ENCODE measurements around the gene ITPR1.

Gene ITPR1

DNA sequence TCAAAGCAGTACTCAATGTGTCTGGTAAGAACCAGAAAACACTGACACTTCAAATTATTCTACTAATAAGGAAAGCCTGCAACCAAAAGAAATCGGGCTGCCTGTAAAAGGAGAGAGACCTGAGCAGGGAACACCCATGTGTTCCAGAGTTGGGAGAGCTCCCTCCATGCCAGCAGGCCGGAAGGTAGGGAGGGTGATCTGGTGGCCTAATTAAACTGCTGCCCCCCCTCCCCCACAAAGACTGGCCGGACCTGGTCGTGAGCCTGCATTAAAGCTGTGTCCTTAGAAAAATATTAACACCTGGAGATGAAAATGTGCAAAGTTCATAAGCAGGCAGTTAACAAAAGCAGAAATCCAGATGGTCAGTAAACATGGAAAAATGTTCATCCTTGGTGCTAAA is 315.5 kb downstream of the ITPR1 start:
- no peak for DNase-seq (ENCODE audit: low read depth in 2 of 2)

- no peak for DNase-seq (ENCODE audit: low read depth in 2 of 2)
Observed at GRCh38 chr3:4809922-4810321, 316.8 kb downstream of the ITPR1 start.

- DNase-seq (ENCODE audit: low read depth in 2 of 2) = no peak
Observed at GRCh38 chr3:4812591-4812990, 319.4 kb downstream of the ITPR1 start.

GRCh38 chr3:4813909-4814304 is 320.8 kb downstream of the ITPR1 start:
- DNase-seq (ENCODE audit: low read depth in 2 of 2) = no peak

GRCh38 chr3:4814305-4814903 is 321.3 kb downstream of the ITPR1 start:
- DNase-seq (ENCODE audit: low read depth in 2 of 2) = no peak

DNA sequence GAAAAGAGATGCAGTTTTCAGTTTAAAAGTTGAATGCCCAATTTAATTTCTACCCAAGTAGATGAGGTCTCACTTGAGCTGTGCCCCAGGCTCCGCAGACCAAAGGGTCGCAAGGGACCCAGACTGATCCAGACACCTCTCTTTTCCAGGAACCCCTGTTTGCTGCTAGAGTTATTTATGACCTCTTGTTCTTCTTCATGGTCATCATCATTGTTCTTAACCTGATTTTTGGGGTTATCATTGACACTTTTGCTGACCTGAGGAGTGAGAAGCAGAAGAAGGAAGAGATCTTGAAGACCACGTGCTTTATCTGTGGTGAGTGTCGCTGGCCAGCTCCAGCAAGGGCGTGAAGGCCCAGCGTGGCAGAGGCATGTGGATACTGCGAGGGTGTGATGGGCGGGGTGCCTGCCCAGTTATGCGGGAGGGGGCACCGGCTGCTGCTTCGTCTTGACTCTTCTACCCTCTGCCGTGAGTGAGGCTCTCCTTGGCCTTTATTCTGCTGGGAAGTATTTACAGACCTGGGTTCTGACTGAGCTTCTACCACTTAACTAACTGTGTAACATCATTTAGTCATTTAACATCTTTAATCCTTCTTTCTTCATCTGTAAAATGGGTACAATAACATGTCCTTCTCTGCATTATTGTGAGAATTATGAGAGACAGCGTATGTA is 321.9 kb downstream of the ITPR1 start:
- DNase-seq (ENCODE audit: low read depth in 2 of 2) = no peak

DNA sequence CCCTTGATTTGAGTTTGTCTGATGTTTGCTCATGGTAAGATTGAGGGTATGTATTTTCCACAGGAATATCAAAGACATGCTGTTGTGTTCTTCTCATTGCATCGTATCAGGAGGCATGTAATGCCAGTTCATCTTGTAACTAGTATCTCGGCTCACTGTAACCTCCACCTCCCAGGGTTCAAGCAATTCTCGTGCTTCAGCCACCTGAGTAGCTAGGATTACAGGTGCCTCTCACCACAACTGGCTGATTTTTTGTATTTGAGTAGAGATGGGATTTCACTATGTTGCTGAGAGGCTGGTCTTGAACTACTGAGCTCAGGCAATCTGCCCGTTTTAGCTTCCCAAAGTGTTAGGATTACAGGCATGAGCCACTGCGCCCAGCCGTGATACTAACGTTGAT is 323.2 kb downstream of the ITPR1 start:
- DNase-seq (ENCODE audit: low read depth in 2 of 2) = no peak

GRCh38 chr3:4816718-4817117 is 323.6 kb downstream of the ITPR1 start:
- no peak for DNase-seq (ENCODE audit: low read depth in 2 of 2)

DNA sequence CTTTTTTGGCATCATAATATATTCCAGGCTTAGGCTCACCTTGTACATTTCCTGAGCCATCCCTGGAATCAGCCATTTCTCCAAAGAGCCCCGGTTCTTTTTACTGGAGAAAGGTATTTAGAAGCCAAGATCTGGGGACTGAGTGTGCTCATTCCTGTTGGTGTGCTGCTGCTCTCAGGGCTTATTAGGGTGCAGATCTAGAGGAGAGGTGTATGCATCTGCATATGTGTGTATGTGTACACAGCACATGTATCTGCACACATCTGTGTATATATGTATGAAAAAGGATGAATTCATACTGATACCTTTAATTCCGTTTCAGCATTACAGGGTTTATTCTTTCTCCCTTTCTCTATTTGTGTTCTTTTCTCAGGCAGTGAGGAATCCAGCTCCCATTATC is 324.0 kb downstream of the ITPR1 start:
- no peak for DNase-seq (ENCODE audit: low read depth in 2 of 2)

DNA sequence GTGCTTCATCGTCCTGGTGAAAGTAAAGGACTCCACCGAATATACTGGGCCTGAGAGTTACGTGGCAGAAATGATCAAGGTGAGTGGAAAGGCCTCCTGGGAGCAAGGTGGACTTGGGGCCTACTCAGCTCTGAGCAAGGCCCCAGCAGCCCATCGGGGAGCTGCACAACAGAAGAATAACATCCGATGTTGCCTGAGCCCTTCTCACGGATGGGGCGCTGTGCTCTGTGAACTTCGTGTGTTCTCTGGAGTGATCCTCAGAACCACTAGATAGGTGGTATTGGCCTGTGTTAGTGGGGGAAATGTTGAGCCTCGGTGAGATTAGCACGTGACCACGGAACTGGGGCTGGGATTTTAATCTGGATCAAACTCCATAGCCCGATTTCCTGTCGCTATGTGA is 325.0 kb downstream of the ITPR1 start:
- DNase-seq (ENCODE audit: low read depth in 2 of 2) = no peak

DNA sequence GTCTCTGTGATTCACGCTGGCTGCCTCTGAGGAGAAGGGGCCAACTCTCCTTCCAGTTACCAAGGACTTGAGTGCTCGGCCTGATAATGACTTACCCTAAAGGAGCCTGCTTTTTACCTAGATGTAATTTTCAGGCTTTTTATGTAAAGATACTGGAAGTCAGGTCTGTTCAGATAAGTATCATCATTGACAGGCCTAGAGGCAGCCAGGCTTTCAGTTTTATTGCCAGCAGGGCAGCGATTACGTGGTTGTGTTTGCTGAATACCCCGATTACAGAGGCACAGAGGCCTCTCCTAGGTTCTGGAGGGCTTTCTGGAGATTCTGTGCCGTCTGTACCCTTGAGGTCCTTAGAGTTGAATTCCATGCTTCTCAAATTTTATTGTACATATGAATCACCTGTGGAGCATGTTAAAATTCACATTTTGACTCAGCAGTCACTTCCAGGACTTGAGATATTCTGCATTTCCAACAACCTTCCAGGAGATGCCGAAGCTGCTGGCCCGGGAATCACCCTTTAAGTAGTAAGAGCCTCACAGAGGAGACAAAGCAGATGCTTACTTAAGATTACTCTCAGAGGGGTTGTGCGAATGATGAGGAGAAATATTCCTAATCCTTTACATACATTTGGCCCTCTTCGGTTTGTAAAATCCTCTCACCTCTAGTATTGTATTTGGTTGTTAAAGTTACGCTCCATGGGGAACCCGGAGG is 326.0 kb downstream of the ITPR1 start:
- no peak for DNase-seq (ENCODE audit: low read depth in 2 of 2)

DNA sequence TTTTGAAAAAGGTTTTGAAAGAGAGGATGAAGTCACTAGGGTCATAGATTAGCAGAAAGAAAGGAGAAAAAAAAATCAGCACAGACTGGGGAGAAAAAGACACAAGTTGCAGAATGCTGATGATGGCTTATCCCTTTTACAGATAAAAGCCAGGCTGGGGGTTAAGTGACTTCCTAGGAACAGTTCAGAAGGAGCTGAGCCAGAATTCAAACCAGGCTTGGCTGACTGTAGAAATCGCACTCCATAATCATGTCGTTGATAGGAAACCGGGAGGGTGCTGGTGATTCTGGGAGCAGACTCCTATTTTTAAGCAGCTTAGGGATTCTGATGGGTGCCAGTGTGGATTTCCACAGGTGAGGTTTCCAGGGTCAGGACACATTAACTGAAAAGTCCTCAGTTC is 326.6 kb downstream of the ITPR1 start:
- DNase-seq (ENCODE audit: low read depth in 2 of 2) = no peak

DNA sequence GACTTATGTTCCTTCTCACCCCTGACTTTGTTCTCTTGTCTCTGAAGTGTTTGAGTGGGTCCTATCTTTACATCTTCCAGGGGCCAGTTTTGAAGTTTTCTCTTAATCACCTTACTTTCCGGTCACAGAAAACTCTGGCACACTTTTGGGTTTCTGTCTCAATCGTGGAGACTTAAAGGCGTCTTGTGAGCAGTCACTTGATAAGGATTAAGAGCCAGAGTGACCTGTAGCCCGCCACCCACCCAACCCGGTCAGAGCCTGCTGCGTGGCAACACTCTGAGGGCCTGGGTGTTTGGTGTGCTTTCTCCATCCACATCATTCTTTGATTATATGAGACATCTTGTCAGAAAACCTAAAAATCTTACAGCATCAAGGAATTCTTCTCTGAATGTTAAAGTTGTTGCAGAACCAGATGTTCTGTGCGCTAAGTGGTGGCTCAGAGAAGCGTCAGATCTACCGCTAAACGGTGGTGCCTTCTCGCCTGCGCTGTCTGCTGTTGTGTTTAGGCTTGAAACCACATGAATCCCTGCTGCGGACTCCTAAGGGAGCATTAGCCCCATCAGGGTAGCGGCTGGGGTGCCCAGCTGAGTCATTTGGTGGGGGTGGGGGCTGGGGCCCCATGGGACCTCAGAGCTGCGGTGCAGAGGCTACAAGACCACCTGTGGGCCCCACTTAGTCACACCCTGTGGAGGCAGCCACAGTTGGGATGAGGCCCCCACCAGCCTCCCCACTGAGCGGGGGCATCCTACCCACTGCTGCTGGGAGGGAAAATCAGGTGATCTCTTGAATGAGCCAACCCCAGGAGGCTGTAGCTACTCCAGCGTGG is 327.4 kb downstream of the ITPR1 start:
- no peak for DNase-seq (ENCODE audit: low read depth in 2 of 2)

GRCh38 chr3:4821338-4821737 is 328.2 kb downstream of the ITPR1 start:
- DNase-seq (ENCODE audit: low read depth in 2 of 2) = no peak

DNA sequence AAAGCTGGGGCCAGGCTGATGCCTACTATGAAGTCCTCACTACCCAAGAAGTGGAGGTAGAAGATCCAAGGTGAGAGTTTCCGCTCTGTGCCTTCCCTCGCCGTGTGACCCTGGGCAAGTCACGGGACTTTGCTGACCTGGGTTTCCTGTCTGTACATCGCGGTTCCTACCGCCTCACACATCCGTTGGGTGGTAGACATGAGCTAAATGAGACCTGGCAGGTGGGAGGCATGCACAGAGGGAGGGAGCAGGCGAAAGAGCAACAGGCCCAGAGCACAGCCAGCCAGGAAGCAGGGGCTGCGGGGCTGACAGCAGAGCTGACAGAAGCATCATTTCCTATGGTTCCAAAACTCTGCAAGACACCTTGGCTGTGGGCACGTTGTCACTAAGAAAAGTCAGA is 328.8 kb downstream of the ITPR1 start:
- peak; percentile 65 to 70 for DNase-seq (ENCODE audit: low read depth in 2 of 2)

- DNase-seq (ENCODE audit: low read depth in 2 of 2) = no peak
Observed at GRCh38 chr3:4822568-4822967, 329.4 kb downstream of the ITPR1 start.

DNA sequence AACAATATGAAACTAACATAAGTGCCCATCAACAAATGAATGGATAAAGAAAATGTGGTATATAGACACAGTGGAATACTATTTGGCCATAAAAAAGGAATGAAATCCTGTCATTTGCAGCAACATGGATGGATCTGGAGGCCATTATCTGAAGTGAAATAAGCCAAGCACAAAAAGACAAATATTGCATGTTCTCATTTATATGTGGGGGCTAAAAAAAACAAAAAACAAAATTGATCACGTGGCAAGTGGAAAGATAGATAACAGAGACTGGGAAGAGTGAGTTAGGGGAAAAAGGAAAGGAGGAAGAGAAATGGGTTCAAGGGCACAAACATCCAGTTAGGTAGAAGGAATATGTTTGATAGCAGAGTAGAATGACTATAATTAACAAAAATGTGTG is 330.2 kb downstream of the ITPR1 start:
- DNase-seq (ENCODE audit: low read depth in 2 of 2) = no peak

DNA sequence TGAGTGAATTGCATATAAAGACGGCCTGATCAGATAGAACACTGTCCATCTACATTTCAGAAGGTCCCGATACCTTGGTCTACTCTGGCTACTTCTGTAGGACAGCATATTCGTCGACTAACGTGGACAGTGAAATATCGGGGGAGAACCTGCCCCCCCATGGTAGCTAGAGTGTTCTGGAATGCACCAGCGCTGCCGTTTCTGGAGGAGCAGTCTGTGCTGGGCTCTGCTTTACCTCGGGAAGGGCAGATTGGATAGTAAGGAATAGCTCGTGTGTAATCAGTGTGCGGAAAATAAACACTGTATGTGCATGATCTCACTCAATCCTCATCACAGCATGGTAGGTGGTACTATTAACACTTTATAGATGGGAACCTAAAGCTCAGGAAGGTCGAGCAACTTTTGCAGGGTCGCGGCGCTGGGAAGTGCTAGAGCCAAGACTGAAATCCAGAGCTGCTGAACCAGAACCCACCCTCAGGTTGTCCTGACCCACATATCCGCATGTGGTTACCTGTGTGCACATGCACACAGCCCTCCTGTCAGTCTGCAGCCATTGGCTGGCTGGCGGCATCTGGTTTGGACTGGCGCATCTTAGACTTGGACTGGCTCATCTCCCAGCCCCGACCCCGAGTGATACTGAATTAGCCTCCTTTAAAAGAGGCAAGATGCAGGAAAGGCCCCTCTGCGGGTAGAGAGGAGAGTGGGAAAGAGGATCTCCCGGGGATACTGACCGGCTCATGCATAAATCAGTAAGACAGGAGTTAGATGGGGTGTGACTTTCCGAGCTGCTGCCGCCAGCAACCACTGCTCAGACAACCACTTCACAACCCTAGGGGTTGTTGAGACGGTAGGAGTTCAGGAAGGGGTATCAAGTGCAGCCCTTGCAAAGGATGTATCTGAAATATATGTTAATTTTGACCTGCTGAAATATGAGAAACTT is 331.1 kb downstream of the ITPR1 start:
- DNase-seq (ENCODE audit: low read depth in 2 of 2) = no peak

DNA sequence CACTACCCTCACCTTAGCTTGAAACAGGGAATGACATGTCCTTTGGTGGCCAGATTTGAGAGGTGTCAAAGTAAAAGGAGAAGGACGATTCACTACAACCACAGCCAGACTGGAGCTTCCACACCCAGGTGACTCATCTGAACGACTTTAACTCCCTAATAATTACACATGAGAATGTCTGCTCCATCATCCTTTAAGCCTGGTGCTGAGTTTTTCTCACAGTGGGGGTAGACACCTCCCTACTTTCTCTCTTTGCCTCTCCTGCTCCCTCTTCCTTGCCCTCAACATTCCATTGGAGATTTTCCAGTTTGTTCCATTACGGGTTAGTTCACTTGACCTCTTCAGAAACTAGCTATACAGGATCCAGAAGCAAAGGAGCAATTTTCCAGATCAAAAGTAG is 331.8 kb downstream of the ITPR1 start:
- no peak for DNase-seq (ENCODE audit: low read depth in 2 of 2)

DNA sequence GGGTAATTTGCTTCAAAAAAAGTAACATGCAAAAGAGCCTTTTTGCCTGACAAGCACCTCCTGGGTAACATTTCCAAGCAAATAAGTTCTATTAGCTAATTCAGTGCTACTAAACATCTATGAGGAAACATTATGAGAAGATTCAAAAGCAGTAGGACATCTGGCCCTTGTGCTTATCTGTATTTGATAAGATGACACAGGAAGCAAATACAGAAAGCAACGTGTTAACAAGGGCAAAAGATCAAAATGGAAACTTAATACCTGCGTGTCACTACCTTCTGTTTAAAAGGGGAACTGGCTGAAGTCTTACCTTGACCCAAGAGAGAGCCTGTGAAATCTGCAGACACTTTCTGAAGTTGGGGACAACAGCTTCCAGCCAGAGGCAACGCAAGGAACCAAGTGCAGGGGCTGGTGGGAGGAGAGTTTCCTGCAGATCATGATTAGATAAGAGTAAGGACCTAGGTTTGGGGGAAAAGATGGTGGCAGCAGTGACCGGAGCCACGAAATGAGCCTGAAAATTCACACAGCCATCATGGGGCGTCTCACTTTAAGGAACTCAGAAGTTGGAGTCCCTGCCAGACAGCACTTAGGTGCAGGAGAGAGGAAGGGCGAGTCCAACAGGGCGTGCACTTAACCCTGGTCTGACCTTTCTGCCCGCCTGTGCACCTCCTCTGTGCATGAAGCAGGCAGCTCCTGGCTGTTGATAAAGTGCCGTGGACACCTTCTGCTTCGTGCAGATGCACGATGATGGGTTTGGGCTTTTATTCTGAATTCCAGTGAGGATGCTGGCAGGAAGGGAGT is 332.5 kb downstream of the ITPR1 start:
- DNase-seq (ENCODE audit: low read depth in 2 of 2) = no peak
